GM23338 (cell line): ENCODE measurements around the gene ANKRD11.

Experiments
- CREB1 ChIP-seq: fragments of 250-450 bp; sonication (Bioruptor Pico); IDR thresholded peaks from 2 replicates; pipeline ENCODE4 v1.5.0; 2020; ENCODE audit warnings: low read depth, mild to moderate bottlenecking, moderate library complexity
- EZH2 ChIP-seq: fragments of 200-600 bp; sonication (generic); IDR thresholded peaks from one replicate; pipeline ENCODE4 v1.8.0; 2017; ENCODE audit warnings: antibody characterized with exemption, mild to moderate bottlenecking, low read depth; ENCODE audit not compliant: unreplicated experiment
- EZH2phosphoT487 ChIP-seq: fragments of 200-600 bp; sonication (generic); IDR thresholded peaks from one replicate; pipeline ENCODE4 v1.8.1; 2018; ENCODE audit warnings: antibody characterized with exemption; ENCODE audit not compliant: unreplicated experiment
- JUNB ChIP-seq: IDR thresholded peaks from one replicate; pipeline ENCODE4 v1.6.1; 2016; ENCODE audit warnings: antibody characterized with exemption; ENCODE audit not compliant: unreplicated experiment
- NANOG ChIP-seq: IDR thresholded peaks from 2 replicates; pipeline ENCODE4 v1.6.1; 2016; ENCODE audit warnings: antibody characterized with exemption, borderline replicate concordance
- POLR2AphosphoS5 ChIP-seq: IDR thresholded peaks from 2 replicates; pipeline ENCODE4 v1.6.1; 2016; ENCODE audit warnings: antibody characterized with exemption, low read depth
- STAT1 ChIP-seq: IDR thresholded peaks from one replicate; pipeline ENCODE4 v1.6.1; 2016; ENCODE audit warnings: antibody characterized with exemption; ENCODE audit not compliant: unreplicated experiment
- ZNF114 ChIP-seq: fragments of 250-450 bp; sonication (Bioruptor Pico); IDR thresholded peaks from 2 replicates; pipeline ENCODE4 v1.5.0; 2020; ENCODE audit warnings: mild to moderate bottlenecking, moderate library complexity
- ZNF331 ChIP-seq: fragments of 250-450 bp; sonication (Bioruptor Pico); IDR thresholded peaks from 2 replicates; pipeline ENCODE4 v1.5.0; 2020; ENCODE audit warnings: low read depth, mild to moderate bottlenecking, moderate library complexity
- TF ChIP-seq, protein P1 (sequence below), 2 experiments: fragments of 200-600 bp in 1 of 2; sonication (generic) in 1 of 2; conservative IDR thresholded peaks; 2 replicates each; pipeline versions ENCODE4 v1.5.1 to v1.6.1; 2016 to 2017; ENCODE audit warnings: antibody characterized with exemption in 2 of 2, low read depth in 2 of 2, mild to moderate bottlenecking in 2 of 2, moderate library complexity in 1 of 2
- TF ChIP-seq, protein P2 (sequence below): IDR thresholded peaks from one replicate; pipeline ENCODE4 v1.6.1; 2018; ENCODE audit warnings: antibody characterized with exemption; ENCODE audit not compliant: unreplicated experiment
- TF ChIP-seq, protein P3 (sequence below): IDR thresholded peaks from 2 replicates; pipeline ENCODE4 v1.6.1; 2016; ENCODE audit warnings: antibody characterized with exemption
- TF ChIP-seq, protein P4 (sequence below): fragments of 250-450 bp; sonication (Bioruptor Pico); IDR thresholded peaks from 2 replicates; pipeline ENCODE4 v1.5.0; 2020; ENCODE audit warnings: mild to moderate bottlenecking, moderate library complexity

DNA sequence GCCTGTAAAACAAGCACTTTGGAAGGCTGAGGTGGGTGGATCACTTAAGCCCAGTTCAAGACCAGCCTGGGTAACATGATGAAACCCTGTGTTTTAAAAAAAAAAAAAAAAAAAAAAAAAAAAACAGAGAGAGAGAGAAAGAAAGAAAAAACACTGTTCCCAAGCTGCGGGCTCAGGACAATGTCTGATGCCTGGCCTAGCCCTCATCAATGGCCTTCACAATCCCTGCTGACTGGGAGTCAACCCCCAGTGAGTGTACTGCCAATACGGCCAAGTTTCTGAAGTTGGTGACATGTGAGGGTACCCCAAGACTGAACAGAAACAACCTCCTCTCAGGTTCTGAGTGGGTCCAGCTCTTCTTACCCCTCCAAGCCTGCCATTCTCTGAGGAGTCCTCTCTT, 156.3 kb downstream of the ANKRD11 start:
- no peak for TF ChIP-seq EZH2phosphoT487
- no peak for TF ChIP-seq EZH2
- TF ChIP-seq, protein P1, sequence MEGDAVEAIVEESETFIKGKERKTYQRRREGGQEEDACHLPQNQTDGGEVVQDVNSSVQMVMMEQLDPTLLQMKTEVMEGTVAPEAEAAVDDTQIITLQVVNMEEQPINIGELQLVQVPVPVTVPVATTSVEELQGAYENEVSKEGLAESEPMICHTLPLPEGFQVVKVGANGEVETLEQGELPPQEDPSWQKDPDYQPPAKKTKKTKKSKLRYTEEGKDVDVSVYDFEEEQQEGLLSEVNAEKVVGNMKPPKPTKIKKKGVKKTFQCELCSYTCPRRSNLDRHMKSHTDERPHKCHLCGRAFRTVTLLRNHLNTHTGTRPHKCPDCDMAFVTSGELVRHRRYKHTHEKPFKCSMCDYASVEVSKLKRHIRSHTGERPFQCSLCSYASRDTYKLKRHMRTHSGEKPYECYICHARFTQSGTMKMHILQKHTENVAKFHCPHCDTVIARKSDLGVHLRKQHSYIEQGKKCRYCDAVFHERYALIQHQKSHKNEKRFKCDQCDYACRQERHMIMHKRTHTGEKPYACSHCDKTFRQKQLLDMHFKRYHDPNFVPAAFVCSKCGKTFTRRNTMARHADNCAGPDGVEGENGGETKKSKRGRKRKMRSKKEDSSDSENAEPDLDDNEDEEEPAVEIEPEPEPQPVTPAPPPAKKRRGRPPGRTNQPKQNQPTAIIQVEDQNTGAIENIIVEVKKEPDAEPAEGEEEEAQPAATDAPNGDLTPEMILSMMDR (conservative IDR thresholded peaks at IDR 0.05; ENCODE audit: low read depth in 2 of 2), result no peak
- no peak for TF ChIP-seq JUNB
- no peak for TF ChIP-seq CREB1 (CRISPR knock-in tag)
- no peak for TF ChIP-seq POLR2AphosphoS5
- TF ChIP-seq, protein P2, sequence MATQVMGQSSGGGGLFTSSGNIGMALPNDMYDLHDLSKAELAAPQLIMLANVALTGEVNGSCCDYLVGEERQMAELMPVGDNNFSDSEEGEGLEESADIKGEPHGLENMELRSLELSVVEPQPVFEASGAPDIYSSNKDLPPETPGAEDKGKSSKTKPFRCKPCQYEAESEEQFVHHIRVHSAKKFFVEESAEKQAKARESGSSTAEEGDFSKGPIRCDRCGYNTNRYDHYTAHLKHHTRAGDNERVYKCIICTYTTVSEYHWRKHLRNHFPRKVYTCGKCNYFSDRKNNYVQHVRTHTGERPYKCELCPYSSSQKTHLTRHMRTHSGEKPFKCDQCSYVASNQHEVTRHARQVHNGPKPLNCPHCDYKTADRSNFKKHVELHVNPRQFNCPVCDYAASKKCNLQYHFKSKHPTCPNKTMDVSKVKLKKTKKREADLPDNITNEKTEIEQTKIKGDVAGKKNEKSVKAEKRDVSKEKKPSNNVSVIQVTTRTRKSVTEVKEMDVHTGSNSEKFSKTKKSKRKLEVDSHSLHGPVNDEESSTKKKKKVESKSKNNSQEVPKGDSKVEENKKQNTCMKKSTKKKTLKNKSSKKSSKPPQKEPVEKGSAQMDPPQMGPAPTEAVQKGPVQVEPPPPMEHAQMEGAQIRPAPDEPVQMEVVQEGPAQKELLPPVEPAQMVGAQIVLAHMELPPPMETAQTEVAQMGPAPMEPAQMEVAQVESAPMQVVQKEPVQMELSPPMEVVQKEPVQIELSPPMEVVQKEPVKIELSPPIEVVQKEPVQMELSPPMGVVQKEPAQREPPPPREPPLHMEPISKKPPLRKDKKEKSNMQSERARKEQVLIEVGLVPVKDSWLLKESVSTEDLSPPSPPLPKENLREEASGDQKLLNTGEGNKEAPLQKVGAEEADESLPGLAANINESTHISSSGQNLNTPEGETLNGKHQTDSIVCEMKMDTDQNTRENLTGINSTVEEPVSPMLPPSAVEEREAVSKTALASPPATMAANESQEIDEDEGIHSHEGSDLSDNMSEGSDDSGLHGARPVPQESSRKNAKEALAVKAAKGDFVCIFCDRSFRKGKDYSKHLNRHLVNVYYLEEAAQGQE, result no peak
- TF ChIP-seq ZNF331 (CRISPR knock-in tag), result no peak
- TF ChIP-seq NANOG, result no peak
- TF ChIP-seq ZNF114 (CRISPR knock-in tag), result no peak
- TF ChIP-seq, protein P3, sequence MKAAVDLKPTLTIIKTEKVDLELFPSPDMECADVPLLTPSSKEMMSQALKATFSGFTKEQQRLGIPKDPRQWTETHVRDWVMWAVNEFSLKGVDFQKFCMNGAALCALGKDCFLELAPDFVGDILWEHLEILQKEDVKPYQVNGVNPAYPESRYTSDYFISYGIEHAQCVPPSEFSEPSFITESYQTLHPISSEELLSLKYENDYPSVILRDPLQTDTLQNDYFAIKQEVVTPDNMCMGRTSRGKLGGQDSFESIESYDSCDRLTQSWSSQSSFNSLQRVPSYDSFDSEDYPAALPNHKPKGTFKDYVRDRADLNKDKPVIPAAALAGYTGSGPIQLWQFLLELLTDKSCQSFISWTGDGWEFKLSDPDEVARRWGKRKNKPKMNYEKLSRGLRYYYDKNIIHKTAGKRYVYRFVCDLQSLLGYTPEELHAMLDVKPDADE, result no peak
- TF ChIP-seq STAT1, result no peak
- TF ChIP-seq, protein P4, sequence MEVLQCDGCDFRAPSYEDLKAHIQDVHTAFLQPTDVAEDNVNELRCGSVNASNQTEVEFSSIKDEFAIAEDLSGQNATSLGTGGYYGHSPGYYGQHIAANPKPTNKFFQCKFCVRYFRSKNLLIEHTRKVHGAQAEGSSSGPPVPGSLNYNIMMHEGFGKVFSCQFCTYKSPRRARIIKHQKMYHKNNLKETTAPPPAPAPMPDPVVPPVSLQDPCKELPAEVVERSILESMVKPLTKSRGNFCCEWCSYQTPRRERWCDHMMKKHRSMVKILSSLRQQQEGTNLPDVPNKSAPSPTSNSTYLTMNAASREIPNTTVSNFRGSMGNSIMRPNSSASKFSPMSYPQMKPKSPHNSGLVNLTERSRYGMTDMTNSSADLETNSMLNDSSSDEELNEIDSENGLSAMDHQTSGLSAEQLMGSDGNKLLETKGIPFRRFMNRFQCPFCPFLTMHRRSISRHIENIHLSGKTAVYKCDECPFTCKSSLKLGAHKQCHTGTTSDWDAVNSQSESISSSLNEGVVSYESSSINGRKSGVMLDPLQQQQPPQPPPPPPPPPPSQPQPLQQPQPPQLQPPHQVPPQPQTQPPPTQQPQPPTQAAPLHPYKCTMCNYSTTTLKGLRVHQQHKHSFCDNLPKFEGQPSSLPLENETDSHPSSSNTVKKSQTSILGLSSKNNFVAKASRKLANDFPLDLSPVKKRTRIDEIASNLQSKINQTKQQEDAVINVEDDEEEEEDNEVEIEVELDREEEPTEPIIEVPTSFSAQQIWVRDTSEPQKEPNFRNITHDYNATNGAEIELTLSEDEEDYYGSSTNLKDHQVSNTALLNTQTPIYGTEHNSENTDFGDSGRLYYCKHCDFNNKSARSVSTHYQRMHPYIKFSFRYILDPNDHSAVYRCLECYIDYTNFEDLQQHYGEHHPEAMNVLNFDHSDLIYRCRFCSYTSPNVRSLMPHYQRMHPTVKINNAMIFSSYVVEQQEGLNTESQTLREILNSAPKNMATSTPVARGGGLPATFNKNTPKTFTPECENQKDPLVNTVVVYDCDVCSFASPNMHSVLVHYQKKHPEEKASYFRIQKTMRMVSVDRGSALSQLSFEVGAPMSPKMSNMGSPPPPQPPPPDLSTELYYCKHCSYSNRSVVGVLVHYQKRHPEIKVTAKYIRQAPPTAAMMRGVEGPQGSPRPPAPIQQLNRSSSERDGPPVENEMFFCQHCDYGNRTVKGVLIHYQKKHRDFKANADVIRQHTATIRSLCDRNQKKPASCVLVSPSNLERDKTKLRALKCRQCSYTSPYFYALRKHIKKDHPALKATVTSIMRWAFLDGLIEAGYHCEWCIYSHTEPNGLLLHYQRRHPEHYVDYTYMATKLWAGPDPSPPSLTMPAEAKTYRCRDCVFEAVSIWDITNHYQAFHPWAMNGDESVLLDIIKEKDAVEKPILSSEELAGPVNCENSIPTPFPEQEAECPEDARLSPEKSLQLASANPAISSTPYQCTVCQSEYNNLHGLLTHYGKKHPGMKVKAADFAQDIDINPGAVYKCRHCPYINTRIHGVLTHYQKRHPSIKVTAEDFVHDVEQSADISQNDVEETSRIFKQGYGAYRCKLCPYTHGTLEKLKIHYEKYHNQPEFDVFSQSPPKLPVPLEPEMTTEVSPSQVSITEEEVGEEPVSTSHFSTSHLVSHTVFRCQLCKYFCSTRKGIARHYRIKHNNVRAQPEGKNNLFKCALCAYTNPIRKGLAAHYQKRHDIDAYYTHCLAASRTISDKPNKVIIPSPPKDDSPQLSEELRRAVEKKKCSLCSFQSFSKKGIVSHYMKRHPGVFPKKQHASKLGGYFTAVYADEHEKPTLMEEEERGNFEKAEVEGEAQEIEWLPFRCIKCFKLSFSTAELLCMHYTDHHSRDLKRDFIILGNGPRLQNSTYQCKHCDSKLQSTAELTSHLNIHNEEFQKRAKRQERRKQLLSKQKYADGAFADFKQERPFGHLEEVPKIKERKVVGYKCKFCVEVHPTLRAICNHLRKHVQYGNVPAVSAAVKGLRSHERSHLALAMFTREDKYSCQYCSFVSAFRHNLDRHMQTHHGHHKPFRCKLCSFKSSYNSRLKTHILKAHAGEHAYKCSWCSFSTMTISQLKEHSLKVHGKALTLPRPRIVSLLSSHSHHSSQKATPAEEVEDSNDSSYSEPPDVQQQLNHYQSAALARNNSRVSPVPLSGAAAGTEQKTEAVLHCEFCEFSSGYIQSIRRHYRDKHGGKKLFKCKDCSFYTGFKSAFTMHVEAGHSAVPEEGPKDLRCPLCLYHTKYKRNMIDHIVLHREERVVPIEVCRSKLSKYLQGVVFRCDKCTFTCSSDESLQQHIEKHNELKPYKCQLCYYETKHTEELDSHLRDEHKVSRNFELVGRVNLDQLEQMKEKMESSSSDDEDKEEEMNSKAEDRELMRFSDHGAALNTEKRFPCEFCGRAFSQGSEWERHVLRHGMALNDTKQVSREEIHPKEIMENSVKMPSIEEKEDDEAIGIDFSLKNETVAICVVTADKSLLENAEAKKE (CRISPR knock-in tag), result no peak
